Anterior cingulate cortex (tissue), 58 donors: ENCODE measurements around the gene YIPF6.
"Not testable (repeated sequence)": the region's sequence is repeated elsewhere in the genome, so short reads cannot be mapped to it uniquely, and the experiment has no call there.

ENCODE experiments used
- DNase-seq, 58 donors: peaks; one replicate each; lab custom pipeline; 2025; lab: John Stamatoyannopoulos, UW

The YIPF6 gene

GRCh38 chrX:68498508-68499379 lies at the start of gene YIPF6:
Gene YIPF6 (plus strand): TSS chrX:68499051. CDS start chrX:68499067, 16 bp downstream.
- peak; percentile 9 to 83 (median 66) for DNase-seq

GRCh38 chrX:68451720-68452119 lies 47.1 kb upstream of the YIPF6 start:
- DNase-seq = no peak

GRCh38 chrX:68454476-68455150 lies 44.2 kb upstream of the YIPF6 start:
- no peak for DNase-seq

- DNase-seq = no peak
These were observed 43.7 kb upstream of the YIPF6 start for GRCh38 chrX:68455151-68455510.

GRCh38 chrX:68461093-68461492 lies 37.8 kb upstream of the YIPF6 start:
- DNase-seq = no peak

- no peak for DNase-seq
These were observed 37.3 kb upstream of the YIPF6 start for GRCh38 chrX:68461576-68461975.

- DNase-seq = no peak
These were observed 36.7 kb upstream of the YIPF6 start for GRCh38 chrX:68462197-68462596.

GRCh38 chrX:68462653-68463052 lies 36.2 kb upstream of the YIPF6 start:
- DNase-seq = peak in 10 of 58 donors; percentile 0 to 24 (median 1)

GRCh38 chrX:68463880-68464279 lies 35.0 kb upstream of the YIPF6 start:
- no peak for DNase-seq

GRCh38 chrX:68464796-68465195 lies 34.1 kb upstream of the YIPF6 start:
- DNase-seq = no peak

GRCh38 chrX:68480969-68481368 lies 17.9 kb upstream of the YIPF6 start:
- no peak for DNase-seq

GRCh38 chrX:68486198-68486597 lies 12.7 kb upstream of the YIPF6 start:
- not testable (repeated sequence) for DNase-seq

GRCh38 chrX:68487254-68487653 lies 11.6 kb upstream of the YIPF6 start:
- no peak for DNase-seq

GRCh38 chrX:68487924-68488323 lies 10.9 kb upstream of the YIPF6 start:
- no peak for DNase-seq

GRCh38 chrX:68488657-68489056 lies 10.2 kb upstream of the YIPF6 start:
- DNase-seq = no peak

- DNase-seq = no peak
These were observed 8.2 kb upstream of the YIPF6 start for GRCh38 chrX:68490644-68491043.

GRCh38 chrX:68492583-68492982 lies 6.3 kb upstream of the YIPF6 start:
- DNase-seq = no peak

- DNase-seq = not testable (repeated sequence)
These were observed 5.1 kb upstream of the YIPF6 start for GRCh38 chrX:68493776-68494175.

GRCh38 chrX:68498044-68498507 lies 775 bp upstream of the YIPF6 start:
- DNase-seq = no peak

GRCh38 chrX:68499543-68500504 lies 973 bp downstream of the YIPF6 start:
- no peak for DNase-seq
